Measurements from ENCODE around the gene FPGS.

DNA sequence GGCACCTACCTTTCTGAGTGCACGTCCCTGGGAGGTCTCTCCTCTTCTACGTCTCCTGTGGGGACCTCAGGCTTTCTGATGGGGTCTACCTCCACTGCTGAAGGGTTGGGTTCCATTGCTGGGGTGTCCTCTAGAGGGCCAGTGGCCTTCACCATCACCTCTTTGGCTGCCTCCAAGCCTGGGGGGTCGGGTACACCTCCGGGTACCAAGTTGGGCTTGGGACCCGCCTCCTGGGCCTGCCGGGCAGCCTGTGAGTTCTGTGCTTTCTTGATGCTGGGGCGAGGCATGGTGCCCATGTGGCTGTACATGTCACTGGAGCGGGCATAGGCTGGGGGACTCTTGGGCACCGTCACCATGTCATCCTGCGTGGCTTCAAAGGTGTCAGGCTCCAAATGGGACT lies 28.7 kb upstream of the FPGS start:
- TF ChIP-seq CTCF (IDR thresholded peaks at IDR 0.05; ENCODE audit: low read length) (no peak), EZH2 (IDR thresholded peaks at IDR 0.05; ENCODE audit: borderline replicate concordance, low read length) (no peak)
